BLaER1 (cell line): ENCODE data around the gene SUPT5H.
A peak's percentile ranks its signal among the peaks of the same experiment; 100 is the strongest.

ENCODE experiments used
- H3K27ac ChIP-seq: shearing (Covaris generic); formaldehyde crosslinking; 2 replicates; pipeline ENCODE4 v1.8.1; 2022
- H3K27me3 ChIP-seq: shearing (Covaris generic); formaldehyde crosslinking; 2 replicates; pipeline ENCODE4 v1.8.1; 2022
- H3K36me3 ChIP-seq: shearing (Covaris generic); formaldehyde crosslinking; 2 replicates; pipeline ENCODE4 v1.8.1; 2022
- H3K4me1 ChIP-seq: shearing (Covaris generic); formaldehyde crosslinking; 2 replicates; pipeline ENCODE4 v1.8.1; 2022
- H3K4me2 ChIP-seq: shearing (Covaris generic); formaldehyde crosslinking; 2 replicates; pipeline ENCODE4 v1.8.1; 2022
- H3K4me3 ChIP-seq: shearing (Covaris generic); formaldehyde crosslinking; 2 replicates; pipeline ENCODE4 v1.8.1; 2022
- H3K9ac ChIP-seq: shearing (Covaris generic); formaldehyde crosslinking; 2 replicates; pipeline ENCODE4 v1.8.1; 2022
- H3K9me3 ChIP-seq: shearing (Covaris generic); formaldehyde crosslinking; 2 replicates; pipeline ENCODE4 v1.8.1; 2022
- H4K20me1 ChIP-seq: shearing (Covaris generic); formaldehyde crosslinking; 2 replicates; pipeline ENCODE4 v1.8.1; 2022
- Cebpa-rat ChIP-seq: shearing (Covaris generic); IDR thresholded peaks from 2 replicates; pipeline ENCODE4 v1.8.1; 2022

SUPT5H gene

DNA sequence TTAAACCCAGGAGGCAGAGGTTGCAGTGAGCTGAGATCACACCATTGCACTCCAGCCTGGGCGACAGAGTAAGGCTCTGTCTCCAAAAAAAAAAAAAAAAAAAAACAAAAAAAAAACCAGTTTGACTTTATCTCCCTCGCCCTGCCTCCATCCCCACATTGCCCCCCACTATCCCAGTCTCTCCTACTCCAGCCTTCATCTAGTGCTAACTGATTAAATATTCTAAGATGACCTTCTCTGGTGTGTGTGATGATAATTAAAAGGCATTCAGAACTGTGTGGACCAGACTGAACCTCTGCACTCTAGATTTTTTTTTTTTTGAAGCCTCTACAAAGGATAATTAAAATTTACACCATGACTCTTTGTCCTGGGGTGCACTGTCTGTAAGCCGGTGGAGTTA lies 47.4 kb downstream of the SUPT5H start:
- Histone ChIP-seq H4K20me1 (no peaks in the 10 kb centered on the region), H3K4me1 (peaks cover 21% of the 10 kb centered on the region), H3K36me3 (peaks cover 47% of the 10 kb centered on the region), H3K9me3 (no peaks in the 10 kb centered on the region), H3K9ac (no peak overlapping the region), H3K4me3 (no peak overlapping the region), H3K27ac (no peak overlapping the region), H3K4me2 (no peak overlapping the region), H3K27me3 (no peaks in the 10 kb centered on the region)
- no peak for TF ChIP-seq Cebpa-rat

- H4K20me1 ChIP-seq, result no peaks in the 10 kb centered on the region
- no peak overlapping the region for H3K9ac ChIP-seq
- H3K36me3 ChIP-seq, result peaks cover 29% of the 10 kb centered on the region
- H3K27ac ChIP-seq, result peak overlapping the region; percentile 21
- no peak overlapping the region for H3K4me3 ChIP-seq
- peaks cover 30% of the 10 kb centered on the region for H3K4me1 ChIP-seq
- no peak for TF ChIP-seq Cebpa-rat
- no peaks in the 10 kb centered on the region for H3K9me3 ChIP-seq
- no peak overlapping the region for H3K4me2 ChIP-seq
- H3K27me3 ChIP-seq, result 0 out of 2 replicates have a peak, but pooled peaks cover 1% of the 10 kb centered on the region
Observed at GRCh38 chr19:39494661-39495060, 49.3 kb downstream of the SUPT5H start.

DNA sequence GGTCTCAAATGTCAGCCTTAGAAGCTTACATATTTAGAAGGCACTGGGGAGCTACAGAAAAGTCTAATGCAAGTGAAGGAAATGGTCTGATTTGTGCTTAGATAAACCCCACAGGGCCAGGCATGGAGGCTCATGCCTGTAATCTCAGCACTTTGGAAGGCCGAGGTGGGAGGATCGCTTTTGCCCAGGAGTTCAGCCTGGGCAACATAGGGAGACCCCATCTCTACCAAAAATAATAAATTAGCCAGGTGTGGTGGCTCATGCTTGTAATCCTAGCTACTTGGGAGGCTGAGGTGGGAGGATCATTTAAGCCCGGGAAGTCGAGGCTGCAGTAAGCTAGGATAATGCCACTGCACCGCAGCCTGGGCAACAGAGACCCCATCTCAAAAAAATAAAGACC lies 50.7 kb downstream of the SUPT5H start:
- no peak for TF ChIP-seq Cebpa-rat
- Histone ChIP-seq H3K4me1 (peaks cover 38% of the 10 kb centered on the region), H3K9ac (0 out of 2 replicates have a peak overlapping the region, but pooled peaks have one; percentile 1), H3K36me3 (peaks cover 16% of the 10 kb centered on the region), H3K4me3 (no peak overlapping the region), H3K4me2 (no peak overlapping the region), H4K20me1 (no peaks in the 10 kb centered on the region), H3K27ac (peak overlapping the region; percentile 5; the same call in 1 of the 2 replicates), H3K27me3 (0 out of 2 replicates have a peak, but pooled peaks cover 5% of the 10 kb centered on the region), H3K9me3 (no peaks in the 10 kb centered on the region)

DNA sequence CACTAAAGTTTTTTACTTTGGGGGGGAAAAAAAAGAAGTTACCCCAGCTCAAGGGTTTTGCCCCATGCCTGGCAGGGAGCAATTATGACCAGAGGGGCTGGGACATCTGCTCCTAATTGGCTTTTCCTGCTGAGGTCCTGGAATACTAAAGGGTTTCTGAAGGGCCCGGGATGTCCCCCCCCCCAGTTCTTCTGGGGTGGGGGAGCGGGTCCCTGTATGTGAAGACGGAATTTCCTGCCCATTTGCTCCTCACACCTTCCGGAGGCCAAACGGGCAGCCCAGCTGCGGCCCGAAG lies 52.3 kb downstream of the SUPT5H start:
- H3K4me3 ChIP-seq, result peak overlapping the region; percentile 86
- 0 out of 2 replicates have a peak, but pooled peaks cover 7% of the 10 kb centered on the region for H3K36me3 ChIP-seq
- peak overlapping the region; percentile 98 for H3K4me2 ChIP-seq
- H3K9ac ChIP-seq, result peak overlapping the region; percentile 76
- no peaks in the 10 kb centered on the region for H3K9me3 ChIP-seq
- H3K27ac ChIP-seq, result peak overlapping the region; percentile 75
- 0 out of 2 replicates have a peak, but pooled peaks cover 5% of the 10 kb centered on the region for H3K27me3 ChIP-seq
- no peak for TF ChIP-seq Cebpa-rat
- peaks cover 38% of the 10 kb centered on the region for H3K4me1 ChIP-seq
- H4K20me1 ChIP-seq, result no peaks in the 10 kb centered on the region

DNA sequence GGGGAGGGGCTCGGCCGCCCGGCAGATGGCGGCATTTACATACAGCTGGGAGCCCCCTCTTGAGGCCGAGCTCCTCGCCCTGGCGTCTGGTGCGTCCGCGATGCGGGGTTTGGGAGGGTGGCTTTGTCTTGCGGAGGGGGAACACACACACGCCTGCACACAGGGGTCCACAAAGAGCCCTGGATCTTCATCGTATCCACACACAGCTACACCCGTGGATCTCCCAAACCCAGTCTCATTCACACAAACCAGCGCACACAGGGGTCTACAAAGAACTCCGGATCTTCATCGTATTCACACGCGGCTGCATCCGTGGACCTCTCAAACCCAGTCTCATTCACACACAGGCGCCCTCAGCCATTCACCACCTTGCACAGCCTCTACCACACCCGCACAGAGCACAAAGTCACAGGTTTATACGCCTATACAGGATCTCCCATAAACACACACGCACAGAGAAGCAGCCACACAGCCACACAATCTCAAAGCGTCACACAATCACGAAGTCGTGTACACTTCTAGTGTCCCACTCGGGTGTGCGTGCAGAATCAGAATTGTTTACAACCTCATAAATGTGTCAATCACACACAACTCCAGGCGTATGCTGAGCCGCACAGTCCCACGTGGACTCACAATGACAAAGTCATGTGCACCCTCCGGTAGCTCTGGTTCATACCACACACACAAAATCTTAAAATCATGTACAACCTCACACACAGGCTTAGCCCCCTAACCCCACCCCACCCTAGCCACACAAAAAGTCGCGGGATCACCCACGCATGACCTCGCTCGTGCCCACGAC lies 52.8 kb downstream of the SUPT5H start:
- no peaks in the 10 kb centered on the region for H4K20me1 ChIP-seq
- peak overlapping the region; percentile 75 for H3K27ac ChIP-seq
- peak overlapping the region; percentile 98 for H3K4me2 ChIP-seq
- no peak for TF ChIP-seq Cebpa-rat
- peak overlapping the region; percentile 76 for H3K9ac ChIP-seq
- peak overlapping the region; percentile 86 for H3K4me3 ChIP-seq
- peaks cover 38% of the 10 kb centered on the region for H3K4me1 ChIP-seq
- H3K9me3 ChIP-seq, result no peaks in the 10 kb centered on the region
- H3K27me3 ChIP-seq, result 0 out of 2 replicates have a peak, but pooled peaks cover 5% of the 10 kb centered on the region
- H3K36me3 ChIP-seq, result 0 out of 2 replicates have a peak, but pooled peaks cover 7% of the 10 kb centered on the region

GRCh38 chr19:39498798-39499642 lies 53.6 kb downstream of the SUPT5H start, which contains the start of gene DLL3:
Gene DLL3, plus strand, starts transcription at chr19:39498947. Its CDS starts 28 bp downstream, at chr19:39498975.
- Histone ChIP-seq H3K9ac (peak within 1 kb of the TSS; percentile 79), H3K9me3 (no peaks in the 10 kb centered on the region), H3K36me3 (peaks cover 16% of the 10 kb centered on the region; the same call in 1 of the 2 replicates), H3K27ac (peak within 1 kb of the TSS; percentile 78), H3K4me2 (peak within 1 kb of the TSS; percentile 98), H3K4me3 (peak within 1 kb of the TSS; percentile 86), H4K20me1 (0 out of 2 replicates have a peak, but pooled peaks cover under 1% of the 10 kb centered on the region), H3K4me1 (peaks cover 38% of the 10 kb centered on the region), H3K27me3 (peaks cover 6% of the 10 kb centered on the region; the same call in 1 of the 2 replicates)
- no peak for TF ChIP-seq Cebpa-rat

DNA sequence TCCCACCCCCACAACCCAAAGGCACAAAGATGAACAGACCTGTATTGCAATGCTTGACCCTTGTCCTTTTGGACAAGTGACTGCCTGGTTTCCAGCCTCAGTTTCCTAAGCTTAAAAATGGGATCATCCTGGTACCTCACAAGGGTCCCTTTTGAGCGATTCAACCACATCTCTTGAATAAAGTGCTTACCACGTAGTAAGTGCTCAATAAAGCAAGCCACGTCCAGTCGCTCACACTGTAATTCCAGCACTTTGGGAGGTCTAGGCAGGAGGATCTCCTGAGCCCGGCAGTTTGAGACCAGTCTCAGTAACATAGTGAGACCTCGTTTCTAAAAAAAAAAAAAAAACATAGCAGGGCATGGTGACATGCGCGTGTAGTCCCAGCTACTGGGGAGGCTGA lies 54.5 kb downstream of the SUPT5H start:
- no peaks in the 10 kb centered on the region for H3K9me3 ChIP-seq
- no peak for TF ChIP-seq Cebpa-rat
- H3K27me3 ChIP-seq, result peaks cover 13% of the 10 kb centered on the region; the same call in 1 of the 2 replicates
- H3K4me1 ChIP-seq, result peaks cover 30% of the 10 kb centered on the region
- H3K27ac ChIP-seq, result no peak overlapping the region
- no peak overlapping the region for H3K9ac ChIP-seq
- peaks cover 9% of the 10 kb centered on the region; the same call in 1 of the 2 replicates for H4K20me1 ChIP-seq
- H3K4me2 ChIP-seq, result peak overlapping the region; percentile 98
- H3K36me3 ChIP-seq, result peaks cover 23% of the 10 kb centered on the region; the same call in 1 of the 2 replicates
- H3K4me3 ChIP-seq, result peak overlapping the region; percentile 86

DNA sequence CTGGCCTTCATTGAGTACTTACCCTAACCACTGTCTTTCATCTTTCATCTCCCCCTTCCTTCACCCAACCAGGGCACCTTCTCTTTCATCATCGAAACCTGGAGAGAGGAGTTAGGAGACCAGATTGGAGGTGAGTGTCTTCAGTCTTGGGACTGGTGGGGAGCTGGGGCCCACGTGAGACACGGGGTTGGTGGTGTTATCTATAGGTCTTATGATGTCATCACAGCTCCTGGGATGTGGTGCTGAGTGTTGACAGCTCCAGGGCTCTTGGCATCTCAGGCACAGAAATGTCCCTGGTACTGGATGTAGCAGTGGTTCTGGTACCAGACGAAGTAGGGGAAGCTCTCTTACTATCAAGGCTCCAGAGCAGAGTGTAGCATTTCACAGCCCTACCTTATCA lies 55.2 kb downstream of the SUPT5H start:
- peaks cover 30% of the 10 kb centered on the region for H3K4me1 ChIP-seq
- H3K4me2 ChIP-seq, result peak overlapping the region; percentile 98
- H3K9me3 ChIP-seq, result no peaks in the 10 kb centered on the region
- H3K9ac ChIP-seq, result no peak overlapping the region
- peaks cover 14% of the 10 kb centered on the region; the same call in 1 of the 2 replicates for H4K20me1 ChIP-seq
- no peak overlapping the region for H3K27ac ChIP-seq
- no peak overlapping the region for H3K4me3 ChIP-seq
- TF ChIP-seq Cebpa-rat, result no peak
- peaks cover 19% of the 10 kb centered on the region for H3K27me3 ChIP-seq
- H3K36me3 ChIP-seq, result peaks cover 29% of the 10 kb centered on the region; the same call in 1 of the 2 replicates

GRCh38 chr19:39501340-39501739 lies 56.0 kb downstream of the SUPT5H start:
- Histone ChIP-seq H3K9me3 (no peaks in the 10 kb centered on the region), H3K4me1 (peaks cover 30% of the 10 kb centered on the region), H3K4me2 (no peak overlapping the region), H3K36me3 (peaks cover 30% of the 10 kb centered on the region; the same call in 1 of the 2 replicates), H3K27me3 (peaks cover 27% of the 10 kb centered on the region), H4K20me1 (peaks cover 15% of the 10 kb centered on the region; the same call in 1 of the 2 replicates), H3K4me3 (no peak overlapping the region), H3K9ac (no peak overlapping the region), H3K27ac (no peak overlapping the region)
- no peak for TF ChIP-seq Cebpa-rat
